B cell (primary cell): ENCODE data around the gene DHRS4L2. TPM values are rescaled to one million over a fixed set of nuclear protein-coding genes. Genes with fewer than 3 reads are reported as not detected.
"Not testable (repeated sequence)": the region's sequence is repeated elsewhere in the genome, so short reads cannot be mapped to it uniquely, and the experiment has no call there.

ENCODE experiments used
- ATAC-seq: fragments of 200-7000 bp; cut with Tn5 transposase; one replicate; pipeline ENCODE4 v1.10.0; 2021; ENCODE audit warnings: low read depth, mild to moderate bottlenecking, moderate number of reproducible peaks, moderate library complexity
- CTCF ChIA-PET: fragments of 350-600 bp; sonication (Branson Sonifier 250); formaldehyde crosslinking; loops from one replicate; lab custom pipeline; 2021; ENCODE audit warnings: antibody characterized with exemption, inconsistent platforms; lab: Charles Lee
- POLR2A ChIA-PET: fragments of 350-600 bp; sonication (Branson Sonifier 250); formaldehyde crosslinking; loops from one replicate; lab custom pipeline; 2021; ENCODE audit warnings: antibody characterized with exemption; lab: Charles Lee
- DNase-seq: peaks from one replicate; pipeline ENCODE4 v3.0.0; 2013
- H2AFZ ChIP-seq: 2 replicates; pipeline ENCODE4 v1.6.1; 2012; ENCODE audit warnings: mild to moderate bottlenecking, low read depth, low read length; ENCODE audit not compliant: insufficient read depth, poor library complexity, severe bottlenecking
- H3K27ac ChIP-seq, 2 donors: 1 replicate in 1 of 2; 2 replicates in 1 of 2; pipeline ENCODE4 v1.5.1; 2012 to 2013; ENCODE audit warnings: low read length in 2 of 2, mild to moderate bottlenecking in 2 of 2, moderate library complexity in 1 of 2
- H3K27me3 ChIP-seq, 4 experiments: fragments of 200-600 bp in 1 of 4; sonication (generic) in 1 of 4; replicated peaks in 1 of 4; 1 replicate in 2 of 4; 2 replicates in 2 of 4; pipeline versions ENCODE4 v1.6.1 to v1.7.0; 2013 to 2016; ENCODE audit warnings: low read length in 3 of 4, mild to moderate bottlenecking in 2 of 4, mixed read lengths in 1 of 4, moderate library complexity in 1 of 4; ENCODE audit not compliant: insufficient read depth in 4 of 4, control insufficient read depth in 3 of 4; ENCODE audit errors: control extremely low read depth in 1 of 4
- H3K36me3 ChIP-seq, 2 experiments: replicated peaks in 1 of 2; 1 replicate in 1 of 2; 2 replicates in 1 of 2; pipeline versions ENCODE4 v1.6.1 to v1.7.1; 2013; ENCODE audit warnings: low read length in 1 of 2; ENCODE audit not compliant: insufficient read depth in 2 of 2, control insufficient read depth in 1 of 2; ENCODE audit errors: control extremely low read depth in 1 of 2, extremely low read depth in 1 of 2
- H3K4me1 ChIP-seq, 2 donors: fragments of 200-600 bp in 1 of 2; sonication (generic) in 1 of 2; 1 replicate in 1 of 2; 2 replicates in 1 of 2; pipeline versions ENCODE4 v1.5.1 to v1.6.1; 2013 to 2017; ENCODE audit warnings: low read length in 2 of 2; ENCODE audit not compliant: control insufficient read depth in 2 of 2, insufficient read depth in 2 of 2
- H3K4me2 ChIP-seq: replicated peaks from 2 replicates; pipeline ENCODE3; 2012; ENCODE audit warnings: mild to moderate bottlenecking, low read depth, low read length; ENCODE audit not compliant: poor library complexity, severe bottlenecking
- H3K4me3 ChIP-seq, 5 experiments: fragments of 200-600 bp in 1 of 5; sonication (generic) in 1 of 5; 1 replicate in 3 of 5; 2 replicates in 2 of 5; pipeline versions ENCODE4 v1.5.1 to v1.7.0; 2011 to 2016; ENCODE audit warnings: low read length in 4 of 5, mild to moderate bottlenecking in 4 of 5, low read depth in 2 of 5, control low read depth in 1 of 5, moderate library complexity in 1 of 5; ENCODE audit not compliant: insufficient read depth in 1 of 5; ENCODE audit errors: control extremely low read depth in 1 of 5, extremely low read depth in 1 of 5
- H3K79me2 ChIP-seq: fragments of 200-600 bp; sonication (generic); one replicate; pipeline ENCODE4 v1.6.0; 2016; ENCODE audit warnings: low read length; ENCODE audit not compliant: control insufficient read depth, insufficient read depth
- H3K9ac ChIP-seq: fragments of 200-600 bp; sonication (generic); 2 replicates; pipeline ENCODE4 v1.6.1; 2017; ENCODE audit warnings: mild to moderate bottlenecking, low read length, moderate library complexity
- H3K9me3 ChIP-seq, 3 donors: one replicate each; pipeline versions ENCODE4 v1.6.1 to v1.7.1; 2013; ENCODE audit warnings: low read length in 2 of 3; ENCODE audit not compliant: control insufficient read depth in 2 of 3, insufficient read depth in 1 of 3; ENCODE audit errors: control extremely low read depth in 1 of 3
- H4K20me1 ChIP-seq: 2 replicates; pipeline ENCODE4 v1.6.0; 2012; ENCODE audit warnings: mild to moderate bottlenecking, low read length; ENCODE audit not compliant: insufficient read depth, control insufficient read depth, poor library complexity, severe bottlenecking
- H3K27ac Mint-ChIP-seq: one replicate; pipeline ENCODE4 v1.8.0; 2021; ENCODE audit warnings: mixed read lengths
- H3K27me3 Mint-ChIP-seq: one replicate; pipeline ENCODE4 v1.8.0; 2021; ENCODE audit warnings: mixed read lengths
- H3K4me1 Mint-ChIP-seq: one replicate; pipeline ENCODE4 v1.8.0; 2021; ENCODE audit warnings: mixed read lengths
- H3K4me3 Mint-ChIP-seq: one replicate; pipeline ENCODE4 v1.8.0; 2021; ENCODE audit warnings: mixed read lengths
- H3K9me3 Mint-ChIP-seq: one replicate; pipeline ENCODE4 v1.8.0; 2022; ENCODE audit warnings: mixed read lengths; ENCODE audit not compliant: insufficient read depth
- WGBS: methylation state at CpG from one replicate; pipeline ENCODE4 v1.1.5; 2013; ENCODE audit warnings: missing lambda C conversion rate; ENCODE audit not compliant: insufficient coverage; 5-methylcytosine and 5-hydroxymethylcytosine counted together
- intact Hi-C: fragments of 100-400 bp; cut with micrococcal nuclease; formaldehyde crosslinking; loops from one replicate; pipeline ENCODE4 v1.10.0; 2022
- polyA plus RNA-seq: library from polyadenylated mRNA; depleted of rRNA; stranded (reverse); fragments of >200 nt; gene quantifications from 2 replicates; pipeline ENCODE4 v1.2.3, GENCODE V29; 2012
- total RNA-seq, 2 donors: library from RNA; stranded (reverse); fragments of 120-200 nt in 1 of 2; gene quantifications; 1 replicate in 1 of 2; 2 replicates in 1 of 2; pipeline versions ENCODE4 v1.2.3 to v1.2.4, GENCODE V29; 2013 to 2022

Gene DHRS4L2
- total and polyA plus RNA-seq, 2 donors (not counting 1 experiment from before 2014, with no cell fraction given) = 11.2 to 16.3 TPM

- H3K27ac Mint-ChIP-seq, intact Hi-C loops, H4K20me1 ChIP-seq, CTCF ChIA-PET, ATAC-seq, H3K36me3 ChIP-seq, H3K4me1 ChIP-seq, DNase-seq, H3K4me3 Mint-ChIP-seq, H3K27ac ChIP-seq, H3K9me3 Mint-ChIP-seq, H3K4me2 ChIP-seq, H3K9me3 ChIP-seq, H3K27me3 ChIP-seq, H3K79me2 ChIP-seq, POLR2A ChIA-PET, H3K27me3 Mint-ChIP-seq, H3K4me3 ChIP-seq, H3K4me1 Mint-ChIP-seq, H2AFZ ChIP-seq, H3K9ac ChIP-seq: not testable (repeated sequence)
- no CpG with 5 or more reads among the region's 2 CpGs for WGBS
These were observed 27.0 kb upstream of the DHRS4L2 start for GRCh38 chr14:23961704-23962103.

DNA sequence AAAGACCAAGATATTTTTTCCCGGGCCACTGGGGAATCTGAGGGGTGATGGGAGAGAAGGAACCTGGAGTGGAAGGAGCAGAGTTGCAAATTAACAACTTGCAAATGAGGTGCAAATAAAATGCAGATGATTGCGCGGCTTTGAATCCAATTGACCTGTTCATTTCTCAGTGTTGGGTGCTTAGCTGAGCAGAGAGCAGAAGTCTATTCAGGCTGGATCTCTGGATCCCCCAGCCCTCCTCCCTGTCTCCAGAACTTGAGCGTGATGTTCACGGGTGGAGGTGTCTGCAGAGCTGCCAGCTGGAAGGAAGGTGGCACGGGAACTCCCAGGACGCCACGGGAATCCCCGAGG, 19.6 kb upstream of the DHRS4L2 start:
- Histone ChIP-seq H2AFZ (peak overlapping the region; percentile 56), H3K9ac (peak overlapping the region; percentile 53), H3K4me3 (peak overlapping the region in 1 of 5 experiments; percentile 43), H3K4me1 (peaks cover 0 to 15% of the 10 kb centered on the region in 2 donors)
- ATAC-seq, intact Hi-C loops, H3K36me3 ChIP-seq, H3K27me3 Mint-ChIP-seq, H3K4me2 ChIP-seq, POLR2A ChIA-PET, H3K4me1 Mint-ChIP-seq, H3K4me3 Mint-ChIP-seq, H3K9me3 ChIP-seq, CTCF ChIA-PET, H3K9me3 Mint-ChIP-seq, H3K27ac Mint-ChIP-seq, H3K79me2 ChIP-seq, DNase-seq, H3K27me3 ChIP-seq, H4K20me1 ChIP-seq, H3K27ac ChIP-seq: not testable (repeated sequence)
- WGBS = no CpG with 5 or more reads among the region's 9 CpGs

DNA sequence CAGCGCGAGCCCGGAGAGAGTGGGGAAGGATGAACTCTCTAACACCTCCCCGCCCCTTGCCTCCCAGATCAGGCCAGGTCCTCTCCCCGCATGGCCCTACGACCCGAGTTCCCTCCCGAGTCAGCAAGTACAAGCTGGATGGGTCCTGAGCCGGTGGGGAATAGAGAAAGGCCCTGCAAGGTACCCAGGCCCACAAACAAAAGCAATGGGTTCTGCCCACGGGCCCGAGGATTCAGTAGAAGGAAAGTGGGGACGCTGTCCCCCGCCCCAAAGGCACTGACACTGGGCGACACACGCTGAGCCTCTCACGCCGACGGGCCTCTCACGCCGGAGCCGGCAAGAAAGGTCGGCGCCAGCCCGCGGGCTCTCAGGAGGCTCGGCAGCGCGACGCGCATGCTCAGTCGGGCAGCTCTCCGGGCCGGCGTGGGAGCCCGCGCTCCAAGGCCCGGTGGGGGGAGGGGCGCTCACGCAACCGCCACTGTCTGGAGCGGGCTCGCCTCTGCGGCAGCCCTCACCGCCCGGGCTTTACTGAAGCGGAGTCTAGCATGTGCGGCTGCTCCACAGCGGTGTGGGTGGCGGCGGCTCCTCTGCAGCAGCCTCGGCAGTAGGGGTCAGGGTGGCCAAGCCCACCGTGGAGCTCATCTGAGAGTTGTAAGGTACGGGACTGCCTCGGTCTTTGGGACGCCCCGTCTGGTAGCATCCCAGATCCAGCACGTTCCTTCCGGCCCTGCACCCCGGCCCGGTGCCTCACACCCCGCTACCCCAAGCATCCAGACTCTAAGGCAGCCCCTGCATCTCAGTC, 19.0 kb upstream of the DHRS4L2 start:
- Mint-ChIP-seq H3K4me3 (peak overlapping the region; percentile 53), H3K4me1 (peaks cover 12% of the 10 kb centered on the region)
- H3K27me3 ChIP-seq, H3K27ac Mint-ChIP-seq, H3K9me3 Mint-ChIP-seq, POLR2A ChIA-PET, intact Hi-C loops, H3K9me3 ChIP-seq, H3K79me2 ChIP-seq, H4K20me1 ChIP-seq, H3K36me3 ChIP-seq, H3K27ac ChIP-seq, CTCF ChIA-PET, H3K27me3 Mint-ChIP-seq: not testable (repeated sequence)
- DNase-seq = peak; percentile 42
- Histone ChIP-seq H3K4me2 (peak overlapping the region; percentile 40), H3K9ac (peak overlapping the region; percentile 53), H3K4me1 (peaks cover 0 to 15% of the 10 kb centered on the region in 2 donors), H2AFZ (peak overlapping the region; percentile 56), H3K4me3 (peak overlapping the region in 4 of 5 experiments; percentile 36 to 50 (median 46))
- peak; percentile 78 for ATAC-seq
- WGBS = 11% methylated on average over 39 of the region's 61 CpGs

DNA sequence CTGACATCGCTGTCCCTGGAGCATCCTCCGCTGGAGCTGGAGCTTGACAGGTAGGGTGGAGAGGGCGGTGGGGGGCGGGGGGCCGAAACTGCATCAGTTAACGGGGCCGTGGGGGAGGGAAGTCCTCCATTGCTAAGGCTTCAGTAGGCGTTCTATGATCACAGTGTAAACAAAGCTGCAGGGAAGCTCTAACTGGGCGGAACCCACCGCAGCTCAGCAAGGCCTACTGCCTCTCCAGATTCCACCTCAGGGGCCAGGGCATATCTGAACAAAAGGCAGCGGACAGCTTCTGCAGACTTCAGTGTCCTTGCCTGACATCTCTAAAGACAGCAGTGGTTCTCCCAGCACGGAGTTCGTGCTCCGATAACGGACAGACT, 18.5 kb upstream of the DHRS4L2 start:
- H3K27ac Mint-ChIP-seq, H3K27me3 ChIP-seq, H4K20me1 ChIP-seq, H3K9me3 Mint-ChIP-seq, DNase-seq, H2AFZ ChIP-seq, H3K27ac ChIP-seq, H3K4me2 ChIP-seq, H3K79me2 ChIP-seq, intact Hi-C loops, POLR2A ChIA-PET, H3K36me3 ChIP-seq, H3K9ac ChIP-seq, H3K27me3 Mint-ChIP-seq, H3K9me3 ChIP-seq, ATAC-seq, CTCF ChIA-PET: not testable (repeated sequence)
- Mint-ChIP-seq H3K4me1 (peaks cover 17% of the 10 kb centered on the region), H3K4me3 (peak overlapping the region; percentile 63)
- Histone ChIP-seq H3K4me1 (peaks cover 0 to 15% of the 10 kb centered on the region in 2 donors), H3K4me3 (peak overlapping the region in 1 of 5 experiments; percentile 48)
- 93% methylated on average over 3 of the region's 15 CpGs for WGBS
